GM23338 (cell line): ENCODE results near the gene RALBP1. TPM values are rescaled to one million over a fixed set of nuclear protein-coding genes. Genes with fewer than 3 reads are reported as not detected.

ENCODE experiments used
- ATAC-seq: fragments of 200-7000 bp; cut with Tn5 transposase; 3 replicates; pipeline ENCODE4 v1.9.1; 2020
- DNase-seq: peaks from one replicate; pipeline ENCODE4 v3.0.0-alpha.2; 2015; ENCODE audit warnings: low spot score
- H2AFZ ChIP-seq: fragments of 200-600 bp; sonication (generic); 2 replicates; pipeline ENCODE4 v1.8.0; 2016; ENCODE audit warnings: antibody characterized with exemption, mild to moderate bottlenecking, moderate library complexity
- H3F3A ChIP-seq: fragments of 200-600 bp; sonication (generic); replicated peaks from 2 replicates; pipeline ENCODE4 v1.8.0; 2017; ENCODE audit warnings: antibody characterized with exemption, mixed run types, low read depth
- H3K27ac ChIP-seq: fragments of 200-600 bp; sonication (generic); 2 replicates; pipeline ENCODE4 v1.6.1; 2016; ENCODE audit warnings: low read depth
- H3K27me3 ChIP-seq: fragments of 200-600 bp; sonication (generic); 2 replicates; pipeline ENCODE4 v1.8.0; 2016; ENCODE audit warnings: mild to moderate bottlenecking, mixed run types, moderate library complexity; ENCODE audit not compliant: insufficient read depth
- H3K36me3 ChIP-seq: fragments of 200-600 bp; sonication (generic); 2 replicates; pipeline ENCODE4 v1.8.0; 2016; ENCODE audit warnings: mild to moderate bottlenecking; ENCODE audit not compliant: insufficient read depth
- H3K4me1 ChIP-seq: fragments of 200-600 bp; sonication (generic); 2 replicates; pipeline ENCODE4 v1.8.0; 2016; ENCODE audit warnings: mild to moderate bottlenecking, moderate library complexity; ENCODE audit not compliant: insufficient read depth
- H3K4me2 ChIP-seq: fragments of 200-600 bp; sonication (generic); 2 replicates; pipeline ENCODE4 v1.7.1; 2017; ENCODE audit warnings: mixed run types
- H3K4me3 ChIP-seq: fragments of 200-600 bp; sonication (generic); 2 replicates; pipeline ENCODE4 v1.6.1; 2016; ENCODE audit warnings: mixed run types
- H3K79me2 ChIP-seq: fragments of 200-600 bp; sonication (generic); replicated peaks from 2 replicates; pipeline ENCODE4 v1.8.0; 2017; ENCODE audit warnings: mild to moderate bottlenecking; ENCODE audit not compliant: insufficient read depth
- H3K9me2 ChIP-seq: fragments of 200-600 bp; sonication (generic); 2 replicates; pipeline ENCODE4 v1.8.0; 2017; ENCODE audit not compliant: insufficient read depth
- H4K20me1 ChIP-seq: fragments of 200-600 bp; sonication (generic); replicated peaks from 2 replicates; pipeline ENCODE4 v1.8.0; 2017; ENCODE audit warnings: mild to moderate bottlenecking; ENCODE audit not compliant: insufficient read depth
- H3K27ac Mint-ChIP-seq: 2 replicates; pipeline ENCODE4 v1.8.0; 2020; ENCODE audit warnings: inconsistent platforms, mild to moderate bottlenecking, moderate library complexity, mixed read lengths
- H3K27me3 Mint-ChIP-seq: 3 replicates; pipeline ENCODE4 v1.8.0; 2022; ENCODE audit warnings: low read depth, mild to moderate bottlenecking, moderate library complexity, mixed read lengths, inconsistent platforms; ENCODE audit not compliant: insufficient read depth, poor library complexity
- H3K36me3 Mint-ChIP-seq: 3 replicates; pipeline ENCODE4 v1.8.0; 2021; ENCODE audit warnings: low read depth, mild to moderate bottlenecking, inconsistent platforms, moderate library complexity, mixed read lengths
- H3K4me1 Mint-ChIP-seq: 3 replicates; pipeline ENCODE4 v1.8.0; 2020; ENCODE audit warnings: mild to moderate bottlenecking, inconsistent platforms, mixed read lengths
- H3K4me3 Mint-ChIP-seq: 3 replicates; pipeline ENCODE4 v1.8.0; 2021; ENCODE audit warnings: moderate library complexity, mild to moderate bottlenecking, inconsistent platforms, mixed read lengths
- H3K9me3 Mint-ChIP-seq: 3 replicates; pipeline ENCODE4 v1.8.0; 2020; ENCODE audit warnings: moderate library complexity, mild to moderate bottlenecking, inconsistent platforms, mixed read lengths
- CTCF ChIP-seq, 2 experiments: fragments of 200-600 bp in 1 of 2; sonication (generic) in 1 of 2; conservative IDR thresholded peaks; 2 replicates each; pipeline versions ENCODE4 v1.5.1 to v1.6.1; 2016 to 2017; ENCODE audit warnings: antibody characterized with exemption in 2 of 2, low read depth in 2 of 2, mild to moderate bottlenecking in 2 of 2, moderate library complexity in 1 of 2
- NANOG ChIP-seq: IDR thresholded peaks from 2 replicates; pipeline ENCODE4 v1.6.1; 2016; ENCODE audit warnings: antibody characterized with exemption, borderline replicate concordance
- ZNF114 ChIP-seq: fragments of 250-450 bp; sonication (Bioruptor Pico); IDR thresholded peaks from 2 replicates; pipeline ENCODE4 v1.5.0; 2020; ENCODE audit warnings: mild to moderate bottlenecking, moderate library complexity
- ZNF331 ChIP-seq: fragments of 250-450 bp; sonication (Bioruptor Pico); IDR thresholded peaks from 2 replicates; pipeline ENCODE4 v1.5.0; 2020; ENCODE audit warnings: low read depth, mild to moderate bottlenecking, moderate library complexity
- ZNF462 ChIP-seq: fragments of 250-450 bp; sonication (Bioruptor Pico); IDR thresholded peaks from 2 replicates; pipeline ENCODE4 v1.5.0; 2020; ENCODE audit warnings: mild to moderate bottlenecking, moderate library complexity
- polyA plus RNA-seq: library from polyadenylated mRNA; unstranded; fragments of >200 nt; fragmentation: Nextera tagmentation; extraction: Ambion mirVana; gene quantifications from 2 replicates; pipeline ENCODE4 v1.2.1, GENCODE V29; 2016
- total RNA-seq: library from RNA; depleted of rRNA; stranded (reverse); fragments of >200 nt; shearing (Covaris generic); gene quantifications from 2 replicates; pipeline ENCODE4 v1.2.3, GENCODE V29; 2014

The RALBP1 gene
- total and polyA plus RNA-seq, 2 experiments from 2014 or later: 80.9 to 103 TPM

- H3K9me3 Mint-ChIP-seq: no peaks in the 10 kb centered on the region
Observed at GRCh38 chr18:9559253-9559652, 83.9 kb downstream of the RALBP1 start.

GRCh38 chr18:9561759-9562158 lies 86.4 kb downstream of the RALBP1 start:
- Histone ChIP-seq H4K20me1 (no peaks in the 10 kb centered on the region), H3K79me2 (no peaks in the 10 kb centered on the region), H3K4me1 (no peaks in the 10 kb centered on the region), H3K27me3 (no peaks in the 10 kb centered on the region), H2AFZ (no peak overlapping the region), H3F3A (no peaks in the 10 kb centered on the region), H3K9me2 (no peaks in the 10 kb centered on the region), H3K36me3 (peaks cover 18% of the 10 kb centered on the region), H3K4me3 (no peak overlapping the region), H3K4me2 (no peak overlapping the region), H3K27ac (no peak overlapping the region)
- H3K4me3 Mint-ChIP-seq: no peak overlapping the region
- ATAC-seq (no peak), DNase-seq (no peak)
- H3K27me3 Mint-ChIP-seq: no peaks in the 10 kb centered on the region
- peaks cover 50% of the 10 kb centered on the region for H3K36me3 Mint-ChIP-seq
- no peak overlapping the region for H3K27ac Mint-ChIP-seq
- no peaks in the 10 kb centered on the region for H3K9me3 Mint-ChIP-seq
- H3K4me1 Mint-ChIP-seq: no peaks in the 10 kb centered on the region
- TF ChIP-seq ZNF331 (CRISPR knock-in tag) (no peak), ZNF462 (CRISPR knock-in tag) (no peak), NANOG (no peak), ZNF114 (CRISPR knock-in tag) (no peak), CTCF (conservative IDR thresholded peaks at IDR 0.05; ENCODE audit: low read depth in 2 of 2) (no peak)

More at GRCh38 chr18:9559253-9559652, 83.9 kb downstream of the RALBP1 start:
- DNase-seq (no peak), ATAC-seq (no peak)
- Histone ChIP-seq H3K4me1 (no peaks in the 10 kb centered on the region), H3K4me2 (no peak overlapping the region), H3K79me2 (no peaks in the 10 kb centered on the region), H3K9me2 (no peaks in the 10 kb centered on the region), H3K4me3 (no peak overlapping the region), H3K36me3 (peaks cover 25% of the 10 kb centered on the region), H2AFZ (no peak overlapping the region), H3F3A (no peaks in the 10 kb centered on the region), H3K27ac (no peak overlapping the region), H4K20me1 (no peaks in the 10 kb centered on the region), H3K27me3 (no peaks in the 10 kb centered on the region)
- Mint-ChIP-seq H3K27me3 (no peaks in the 10 kb centered on the region), H3K4me1 (no peaks in the 10 kb centered on the region), H3K27ac (no peak overlapping the region), H3K4me3 (no peak overlapping the region), H3K36me3 (peaks cover 73% of the 10 kb centered on the region)
- no peak for TF ChIP-seq CTCF (conservative IDR thresholded peaks at IDR 0.05; ENCODE audit: low read depth in 2 of 2)
